Gastroesophageal sphincter (tissue), 4 donors: Measurements from ENCODE around the gene SH3RF3. TPM values are rescaled to one million over a fixed set of nuclear protein-coding genes. Genes with fewer than 3 reads are reported as not detected.

ENCODE experiments used
- ATAC-seq: fragments of 150-250 bp; one replicate; pipeline ENCODE4 v1.9.1; 2016; ENCODE audit warnings: mild to moderate bottlenecking, moderate library complexity
- H3K27ac ChIP-seq, 4 donors: fragments of 200-600 bp; sonication (generic) in 3 of 4; 1 replicate in 3 of 4; 2 replicates in 1 of 4; pipeline ENCODE4 v1.5.1; 2016 to 2019
- H3K27me3 ChIP-seq: fragments of 200-600 bp; sonication (generic); one replicate; pipeline ENCODE4 v1.5.1; 2019
- H3K36me3 ChIP-seq, 2 donors: fragments of 200-600 bp; sonication (generic); one replicate each; pipeline ENCODE4 v1.5.1; 2019; ENCODE audit warnings: control low read depth in 1 of 2
- H3K4me1 ChIP-seq, 3 donors: fragments of 200-600 bp; sonication (generic); 1 replicate in 2 of 3; 2 replicates in 1 of 3; pipeline ENCODE4 v1.5.1; 2016 to 2019; ENCODE audit warnings: control low read depth in 2 of 3
- H3K4me3 ChIP-seq, 2 donors: fragments of 200-600 bp; sonication (generic); one replicate each; pipeline ENCODE4 v1.5.1; 2019; ENCODE audit warnings: mild to moderate bottlenecking in 1 of 2, moderate library complexity in 1 of 2
- H3K9me3 ChIP-seq, 3 donors: fragments of 200-600 bp; sonication (generic); one replicate each; pipeline ENCODE4 v1.5.1; 2017 to 2019; ENCODE audit warnings: control low read depth in 2 of 3
- CTCF ChIP-seq, 4 experiments: fragments of 200-600 bp in 2 of 4; fragments of 450-650 bp in 2 of 4; sonication (generic) in 1 of 4; IDR thresholded peaks; one replicate each; pipeline ENCODE4 v1.5.1; 2017 to 2019; ENCODE audit warnings: antibody characterized with exemption in 4 of 4, mild to moderate bottlenecking in 2 of 4, moderate library complexity in 2 of 4
- EP300 ChIP-seq: sonication (generic); formaldehyde crosslinking; IDR thresholded peaks from one replicate; pipeline ENCODE4 v1.6.1; 2017; ENCODE audit warnings: antibody characterized with exemption, mild to moderate bottlenecking
- POLR2A ChIP-seq, 2 donors: fragments of 450-650 bp; IDR thresholded peaks; one replicate each; pipeline ENCODE4 v1.6.1; 2017; ENCODE audit warnings: antibody characterized with exemption in 2 of 2, mild to moderate bottlenecking in 2 of 2, moderate library complexity in 1 of 2
- POLR2AphosphoS5 ChIP-seq: sonication (generic); formaldehyde crosslinking; IDR thresholded peaks from one replicate; pipeline ENCODE4 v1.6.1; 2017; ENCODE audit warnings: antibody characterized with exemption
- WGBS, 2 donors: methylation state at CpG; one replicate each; pipeline ENCODE4 v1.1.5; 2018; ENCODE audit warnings: low coverage in 1 of 2; 5-methylcytosine and 5-hydroxymethylcytosine counted together
- total RNA-seq, 4 donors: library from RNA; depleted of rRNA; stranded (reverse); fragments of >200 nt; gene quantifications; one replicate each; pipeline ENCODE4 v1.1.0, GENCODE V29; 2016

SH3RF3 gene
- total RNA-seq, 4 donors from 2014 or later: 10.1 to 15.8 (median 13.2) TPM

- Histone ChIP-seq H3K27me3 (no peaks in the 10 kb centered on the region), H3K9me3 (peaks cover 0 to 4% (median 0%) of the 10 kb centered on the region in 3 donors), H3K4me1 (peaks cover 19 to 64% (median 33%) of the 10 kb centered on the region in 3 donors), H3K36me3 (no peaks in the 10 kb centered on the region), H3K27ac (peak overlapping the region; percentile 78 to 85 (median 81)), H3K4me3 (no peak overlapping the region)
- ATAC-seq: no peak
- no peak for TF ChIP-seq POLR2AphosphoS5
- no peak for TF ChIP-seq POLR2A (IDR thresholded peaks at IDR 0.05)
- no peak for TF ChIP-seq CTCF (IDR thresholded peaks at IDR 0.05)
- TF ChIP-seq EP300: no peak
- WGBS, 2 donors: 68 to 94% methylated on average over 5 to 7 of the region's 7 CpGs
Observed at GRCh38 chr2:109174626-109175349, 45.8 kb downstream of the SH3RF3 start.

GRCh38 chr2:109175350-109175678 is 46.3 kb downstream of the SH3RF3 start:
- peak overlapping the region in 1 of 4 donors; percentile 83 for H3K27ac ChIP-seq

GRCh38 chr2:109176928-109177327 is 47.9 kb downstream of the SH3RF3 start:
- 29% methylated on average over 1 of the region's 2 CpGs; no CpG with 5 or more reads in 1 of the 2 donors for WGBS, 2 donors
- TF ChIP-seq POLR2AphosphoS5 (no peak), CTCF (IDR thresholded peaks at IDR 0.05) (no peak), POLR2A (IDR thresholded peaks at IDR 0.05) (no peak), EP300 (no peak)
- Histone ChIP-seq H3K36me3 (no peaks in the 10 kb centered on the region), H3K4me1 (peaks cover 19 to 50% (median 23%) of the 10 kb centered on the region in 3 donors), H3K27ac (no peak overlapping the region), H3K9me3 (peaks cover 0 to 4% (median 0%) of the 10 kb centered on the region in 3 donors), H3K4me3 (no peak overlapping the region), H3K27me3 (no peaks in the 10 kb centered on the region)
- ATAC-seq: no peak

More at GRCh38 chr2:109175350-109175678, 46.3 kb downstream of the SH3RF3 start:
- H3K4me3 ChIP-seq: no peak overlapping the region
- H3K36me3 ChIP-seq: no peaks in the 10 kb centered on the region
- 48 to 87% methylated on average over 2 to 3 of the region's 3 CpGs for WGBS, 2 donors
- ATAC-seq: no peak
- peaks cover 19 to 64% (median 33%) of the 10 kb centered on the region in 3 donors for H3K4me1 ChIP-seq
- TF ChIP-seq CTCF (IDR thresholded peaks at IDR 0.05): no peak
- no peak for TF ChIP-seq EP300
- no peak for TF ChIP-seq POLR2A (IDR thresholded peaks at IDR 0.05)
- TF ChIP-seq POLR2AphosphoS5: no peak
- H3K9me3 ChIP-seq: peaks cover 0 to 4% (median 0%) of the 10 kb centered on the region in 3 donors
- H3K27me3 ChIP-seq: no peaks in the 10 kb centered on the region

- Histone ChIP-seq H3K36me3 (no peaks in the 10 kb centered on the region), H3K9me3 (peaks cover 0 to 4% (median 0%) of the 10 kb centered on the region in 3 donors), H3K27me3 (no peaks in the 10 kb centered on the region), H3K27ac (no peak overlapping the region), H3K4me1 (peaks cover 15 to 43% (median 16%) of the 10 kb centered on the region in 3 donors), H3K4me3 (no peak overlapping the region)
- no peak for TF ChIP-seq EP300
- no peak for TF ChIP-seq CTCF (IDR thresholded peaks at IDR 0.05)
- no peak for TF ChIP-seq POLR2AphosphoS5
- no peak for TF ChIP-seq POLR2A (IDR thresholded peaks at IDR 0.05)
- no peak for ATAC-seq
Observed at GRCh38 chr2:109177635-109178034, 48.6 kb downstream of the SH3RF3 start.

GRCh38 chr2:109178968-109179367 is 50.0 kb downstream of the SH3RF3 start:
- 56 to 57% methylated on average over 3 of the region's 3 CpGs for WGBS, 2 donors
- Histone ChIP-seq H3K4me3 (no peak overlapping the region), H3K9me3 (peaks cover 0 to 4% (median 0%) of the 10 kb centered on the region in 3 donors), H3K4me1 (peaks cover 5 to 30% (median 6%) of the 10 kb centered on the region in 3 donors), H3K27me3 (no peaks in the 10 kb centered on the region), H3K27ac (no peak overlapping the region), H3K36me3 (no peaks in the 10 kb centered on the region)
- TF ChIP-seq POLR2A (IDR thresholded peaks at IDR 0.05): no peak
- no peak for TF ChIP-seq CTCF (IDR thresholded peaks at IDR 0.05)
- TF ChIP-seq EP300: no peak
- ATAC-seq: no peak
